Hepatocyte (in vitro differentiated cells): Measurements from ENCODE around the gene SERPINB2. TPM values are rescaled to one million over a fixed set of nuclear protein-coding genes. Genes with fewer than 3 reads are reported as not detected.

ENCODE experiments used
- DNase-seq: peaks from one replicate; pipeline ENCODE4 v3.0.0-alpha.2; 2016; ENCODE audit warnings: low spot score
- H2AFZ ChIP-seq: fragments of 200-600 bp; sonication (generic); 2 replicates; pipeline ENCODE4 v1.6.0; 2016; ENCODE audit warnings: antibody characterized with exemption, mild to moderate bottlenecking
- H3K27ac ChIP-seq: fragments of 200-600 bp; sonication (generic); 2 replicates; pipeline ENCODE4 v1.5.1; 2016; ENCODE audit warnings: mild to moderate bottlenecking
- H3K27me3 ChIP-seq: fragments of 200-600 bp; sonication (generic); 2 replicates; pipeline ENCODE4 v1.6.1; 2016
- H3K36me3 ChIP-seq: fragments of 200-600 bp; sonication (generic); replicated peaks from 2 replicates; pipeline ENCODE4 v1.5.1; 2016; ENCODE audit warnings: low read depth; ENCODE audit not compliant: insufficient read depth
- H3K4me1 ChIP-seq: fragments of 200-600 bp; sonication (generic); 2 replicates; pipeline ENCODE4 v1.5.1; 2016; ENCODE audit warnings: mild to moderate bottlenecking, moderate library complexity; ENCODE audit not compliant: insufficient read depth
- H3K4me2 ChIP-seq: fragments of 200-600 bp; sonication (generic); 2 replicates; pipeline ENCODE4 v1.6.0; 2016
- H3K4me3 ChIP-seq: fragments of 200-600 bp; sonication (generic); 2 replicates; pipeline ENCODE4 v1.5.1; 2016; ENCODE audit warnings: mild to moderate bottlenecking
- H3K79me2 ChIP-seq: fragments of 200-600 bp; sonication (generic); 2 replicates; pipeline ENCODE4 v1.6.0; 2017; ENCODE audit warnings: mild to moderate bottlenecking
- H3K9me2 ChIP-seq: fragments of 200-600 bp; sonication (generic); replicated peaks from 2 replicates; pipeline ENCODE4 v1.6.0; 2017; ENCODE audit warnings: mild to moderate bottlenecking; ENCODE audit not compliant: insufficient read depth
- H3K9me3 ChIP-seq: fragments of 200-600 bp; sonication (generic); 2 replicates; pipeline ENCODE4 v1.5.1; 2016; ENCODE audit warnings: low read depth, mild to moderate bottlenecking
- H4K20me1 ChIP-seq: fragments of 200-600 bp; sonication (generic); 2 replicates; pipeline ENCODE4 v1.6.0; 2016; ENCODE audit warnings: mild to moderate bottlenecking; ENCODE audit not compliant: insufficient read depth, poor library complexity, severe bottlenecking
- CTCF ChIP-seq: fragments of 200-600 bp; sonication (generic); IDR thresholded peaks from 2 replicates; pipeline ENCODE4 v1.5.1; 2016; ENCODE audit warnings: antibody characterized with exemption, mild to moderate bottlenecking; ENCODE audit not compliant: poor library complexity
- EZH2 ChIP-seq: fragments of 200-600 bp; sonication (generic); IDR thresholded peaks from 2 replicates; pipeline ENCODE4 v1.6.1; 2016; ENCODE audit warnings: antibody characterized with exemption, mild to moderate bottlenecking, borderline replicate concordance
- EZH2phosphoT487 ChIP-seq: fragments of 200-600 bp; sonication (generic); IDR thresholded peaks from one replicate; pipeline ENCODE4 v1.6.1; 2018; ENCODE audit warnings: antibody characterized with exemption, mild to moderate bottlenecking, low read depth, moderate library complexity; ENCODE audit not compliant: unreplicated experiment, severe bottlenecking
- WGBS: methylation state at CpG from one replicate; pipeline ENCODE4 v1.1.6; 2016; ENCODE audit warnings: low lambda C conversion rate; ENCODE audit errors: missing lambda C conversion rate; 5-methylcytosine and 5-hydroxymethylcytosine counted together
- polyA plus RNA-seq: library from polyadenylated mRNA; unstranded; fragments of >200 nt; fragmentation: Nextera tagmentation; extraction: Ambion mirVana; gene quantifications from 2 replicates; pipeline ENCODE4 v1.2.1, GENCODE V29; 2016
- total RNA-seq: library from RNA; depleted of rRNA; stranded (reverse); fragments of >200 nt; gene quantifications from 2 replicates; pipeline ENCODE4 v1.2.3, GENCODE V29; 2014

Gene SERPINB2
- total and polyA plus RNA-seq, 2 experiments from 2014 or later, result 0.86 to 1.9 TPM

GRCh38 chr18:63868546-63868945 is 19.0 kb upstream of the SERPINB2 start:
- no peaks in the 10 kb centered on the region for H3K27me3 ChIP-seq
- no peaks in the 10 kb centered on the region for H4K20me1 ChIP-seq
- H3K9me3 ChIP-seq, result no peaks in the 10 kb centered on the region
- H3K27ac ChIP-seq, result no peak overlapping the region
- no peaks in the 10 kb centered on the region for H3K9me2 ChIP-seq
- H3K4me1 ChIP-seq, result no peaks in the 10 kb centered on the region
- no peak overlapping the region for H3K4me3 ChIP-seq
- TF ChIP-seq EZH2 (no peak), CTCF (no peak), EZH2phosphoT487 (no peak)
- no peak for DNase-seq
- H3K79me2 ChIP-seq, result no peaks in the 10 kb centered on the region
- no peak overlapping the region for H2AFZ ChIP-seq
- H3K36me3 ChIP-seq, result no peaks in the 10 kb centered on the region
- no peak overlapping the region for H3K4me2 ChIP-seq
- WGBS, result 90% methylated on average over 9 of the region's 9 CpGs

GRCh38 chr18:63869374-63869773 is 18.1 kb upstream of the SERPINB2 start:
- Histone ChIP-seq H3K36me3 (no peaks in the 10 kb centered on the region), H3K4me3 (no peak overlapping the region), H3K79me2 (no peaks in the 10 kb centered on the region), H3K9me2 (no peaks in the 10 kb centered on the region), H3K4me2 (no peak overlapping the region), H3K27ac (no peak overlapping the region), H3K27me3 (no peaks in the 10 kb centered on the region), H3K9me3 (no peaks in the 10 kb centered on the region), H3K4me1 (no peaks in the 10 kb centered on the region), H2AFZ (no peak overlapping the region), H4K20me1 (no peaks in the 10 kb centered on the region)
- TF ChIP-seq CTCF (no peak), EZH2phosphoT487 (no peak), EZH2 (no peak)
- 91% methylated on average over 9 of the region's 9 CpGs for WGBS
- DNase-seq, result no peak

GRCh38 chr18:63869851-63870250 is 17.7 kb upstream of the SERPINB2 start:
- Histone ChIP-seq H3K36me3 (no peaks in the 10 kb centered on the region), H3K9me2 (no peaks in the 10 kb centered on the region), H4K20me1 (no peaks in the 10 kb centered on the region), H3K79me2 (no peaks in the 10 kb centered on the region), H2AFZ (no peak overlapping the region), H3K27ac (no peak overlapping the region), H3K9me3 (no peaks in the 10 kb centered on the region), H3K4me1 (no peaks in the 10 kb centered on the region), H3K4me3 (no peak overlapping the region), H3K4me2 (no peak overlapping the region), H3K27me3 (no peaks in the 10 kb centered on the region)
- DNase-seq, result no peak
- no peak for TF ChIP-seq EZH2phosphoT487
- TF ChIP-seq EZH2, result no peak
- no peak for TF ChIP-seq CTCF
- WGBS, result 91% methylated on average over 3 of the region's 3 CpGs

- 53% methylated on average over 1 of the region's 1 CpG for WGBS
- no peak for TF ChIP-seq EZH2
- no peak for TF ChIP-seq CTCF
- TF ChIP-seq EZH2phosphoT487, result no peak
- Histone ChIP-seq H3K9me2 (no peaks in the 10 kb centered on the region), H3K4me3 (no peak overlapping the region), H3K4me1 (no peaks in the 10 kb centered on the region), H3K4me2 (no peak overlapping the region), H3K36me3 (no peaks in the 10 kb centered on the region), H2AFZ (no peak overlapping the region), H3K79me2 (no peaks in the 10 kb centered on the region), H3K9me3 (no peaks in the 10 kb centered on the region), H3K27ac (no peak overlapping the region), H4K20me1 (no peaks in the 10 kb centered on the region), H3K27me3 (no peaks in the 10 kb centered on the region)
- no peak for DNase-seq
These were observed 15.7 kb upstream of the SERPINB2 start for GRCh38 chr18:63871836-63872235.
